Immature natural killer cell (primary cell): Measurements from ENCODE around the gene LY6G6C. TPM values are rescaled to one million over a fixed set of nuclear protein-coding genes. Genes with fewer than 3 reads are reported as not detected.
A peak's percentile ranks its signal among the peaks of the same experiment; 100 is the strongest.

Experiments used
- DNase-seq, 3 donors: peaks; one replicate each; pipeline ENCODE4 v3.0.0; 2022; ENCODE audit warnings: mixed read lengths in 1 of 3
- H3K27ac Mint-ChIP-seq, 6 donors: one replicate each; pipeline ENCODE4 v1.8.0; 2020; ENCODE audit warnings: mixed read lengths in 6 of 6, mild to moderate bottlenecking in 5 of 6, inconsistent platforms in 4 of 6, moderate library complexity in 3 of 6
- H3K27me3 Mint-ChIP-seq, 3 donors: one replicate each; pipeline ENCODE4 v1.8.0; 2020 to 2021; ENCODE audit warnings: low read depth in 3 of 3, mild to moderate bottlenecking in 3 of 3, mixed read lengths in 3 of 3, moderate library complexity in 3 of 3, inconsistent platforms in 1 of 3
- H3K36me3 Mint-ChIP-seq, 3 donors: one replicate each; pipeline ENCODE4 v1.8.0; 2020; ENCODE audit warnings: mixed read lengths in 3 of 3, inconsistent platforms in 2 of 3, mild to moderate bottlenecking in 2 of 3
- H3K4me1 Mint-ChIP-seq, 2 donors: one replicate each; pipeline ENCODE4 v1.8.0; 2020; ENCODE audit warnings: inconsistent platforms in 2 of 2, mild to moderate bottlenecking in 2 of 2, mixed read lengths in 2 of 2, moderate library complexity in 1 of 2
- H3K4me3 Mint-ChIP-seq, 5 donors: one replicate each; pipeline ENCODE4 v1.8.0; 2020; ENCODE audit warnings: mild to moderate bottlenecking in 5 of 5, mixed read lengths in 5 of 5, inconsistent platforms in 3 of 5, moderate library complexity in 3 of 5
- H3K9me3 Mint-ChIP-seq, 6 donors: one replicate each; pipeline ENCODE4 v1.8.0; 2020; ENCODE audit warnings: mild to moderate bottlenecking in 6 of 6, mixed read lengths in 6 of 6, inconsistent platforms in 4 of 6, moderate library complexity in 3 of 6
- polyA plus RNA-seq, 3 donors: library from polyadenylated mRNA; unstranded; fragments of 300-500 nt; fragmentation: Illumina TruSeq; gene quantifications; one replicate each; pipeline ENCODE4 v1.2.3, GENCODE V29; 2021

The LY6G6C gene
- polyA plus RNA-seq, 3 donors from 2014 or later = not detected

DNA sequence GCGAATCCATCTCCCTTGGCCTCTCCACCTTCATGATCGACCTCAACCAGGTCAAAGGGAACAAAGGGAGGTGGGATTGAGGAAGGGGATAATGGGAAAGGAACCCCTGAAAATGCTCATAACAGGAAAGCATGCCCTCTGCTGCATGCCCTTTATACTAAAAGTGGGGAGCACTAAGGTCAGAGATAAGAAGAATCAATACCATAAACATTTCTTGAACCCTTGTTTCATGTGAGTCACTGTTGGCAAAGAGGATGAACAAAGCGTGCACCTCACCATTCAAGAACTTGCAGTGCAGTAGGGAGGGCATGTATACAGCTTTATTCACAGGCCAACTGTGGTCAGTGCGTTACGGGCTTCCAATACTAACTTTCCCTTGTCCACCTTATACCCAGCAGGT lies 39.2 kb upstream of the LY6G6C start:
- Mint-ChIP-seq H3K9me3 (no peaks in the 10 kb centered on the region), H3K4me1 (no peaks in the 10 kb centered on the region), H3K4me3 (no peak overlapping the region), H3K36me3 (peaks cover 12 to 30% (median 16%) of the 10 kb centered on the region in 3 donors), H3K27me3 (peaks cover 0 to 2% (median 0%) of the 10 kb centered on the region in 3 donors), H3K27ac (no peak overlapping the region)
- DNase-seq = no peak

DNA sequence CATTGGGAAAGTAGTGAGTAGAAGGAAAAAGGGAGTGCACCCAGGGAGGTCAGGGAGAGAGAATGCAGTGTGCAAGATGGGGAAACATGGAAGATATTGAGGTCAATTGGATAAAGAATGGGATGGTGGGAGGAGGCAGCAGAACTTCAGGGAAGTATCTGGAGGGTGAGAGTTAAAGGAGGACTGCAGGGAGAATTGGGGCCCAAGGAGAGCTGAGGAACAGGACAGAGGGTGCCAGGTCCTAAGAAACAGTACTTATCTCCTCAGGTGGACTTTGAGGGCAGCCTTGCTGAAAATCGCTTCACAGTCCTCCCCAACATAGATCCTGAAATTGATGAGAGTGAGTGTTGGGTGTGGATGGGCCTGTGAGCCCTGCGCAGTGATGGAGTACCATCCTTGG lies 36.7 kb upstream of the LY6G6C start:
- DNase-seq = no peak
- H3K4me3 Mint-ChIP-seq = no peak overlapping the region
- no peaks in the 10 kb centered on the region for H3K4me1 Mint-ChIP-seq
- no peak overlapping the region for H3K27ac Mint-ChIP-seq
- peaks cover 12 to 30% (median 16%) of the 10 kb centered on the region in 3 donors for H3K36me3 Mint-ChIP-seq
- H3K27me3 Mint-ChIP-seq = peaks cover 0 to 5% (median 0%) of the 10 kb centered on the region in 3 donors
- H3K9me3 Mint-ChIP-seq = no peaks in the 10 kb centered on the region

DNA sequence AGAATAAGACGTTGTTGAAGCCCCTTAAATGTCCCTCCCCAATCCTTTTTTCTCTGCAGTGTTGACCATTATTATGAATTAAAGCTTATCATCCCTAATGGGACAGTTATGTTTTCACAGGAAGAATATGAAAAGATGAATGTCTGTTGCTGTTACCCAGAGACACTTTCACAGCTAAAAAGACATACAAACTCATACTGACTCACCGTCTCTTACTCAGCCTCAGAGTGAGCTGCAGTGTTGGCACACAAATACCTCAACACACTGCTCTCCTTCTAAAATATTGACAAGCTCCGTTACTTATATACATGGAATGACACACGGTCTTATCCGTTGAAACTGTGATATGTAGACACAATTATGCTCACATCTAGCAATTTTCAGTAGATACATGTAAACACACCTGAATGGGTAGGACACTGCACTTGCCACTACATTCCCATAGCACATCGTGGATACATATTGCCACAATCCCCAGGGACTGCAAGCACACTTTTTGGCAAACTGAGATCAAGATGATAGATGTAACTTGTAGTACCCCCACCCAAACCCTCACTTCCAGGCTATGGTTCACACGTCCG lies 31.3 kb upstream of the LY6G6C start:
- Mint-ChIP-seq H3K36me3 (peaks cover 0 to 3% (median 0%) of the 10 kb centered on the region in 3 donors), H3K27ac (peak overlapping the region in 1 of 6 donors; percentile 1), H3K27me3 (peaks cover 0 to 2% (median 0%) of the 10 kb centered on the region in 3 donors), H3K4me3 (no peak overlapping the region), H3K9me3 (no peaks in the 10 kb centered on the region), H3K4me1 (no peaks in the 10 kb centered on the region)
- DNase-seq = no peak

DNA sequence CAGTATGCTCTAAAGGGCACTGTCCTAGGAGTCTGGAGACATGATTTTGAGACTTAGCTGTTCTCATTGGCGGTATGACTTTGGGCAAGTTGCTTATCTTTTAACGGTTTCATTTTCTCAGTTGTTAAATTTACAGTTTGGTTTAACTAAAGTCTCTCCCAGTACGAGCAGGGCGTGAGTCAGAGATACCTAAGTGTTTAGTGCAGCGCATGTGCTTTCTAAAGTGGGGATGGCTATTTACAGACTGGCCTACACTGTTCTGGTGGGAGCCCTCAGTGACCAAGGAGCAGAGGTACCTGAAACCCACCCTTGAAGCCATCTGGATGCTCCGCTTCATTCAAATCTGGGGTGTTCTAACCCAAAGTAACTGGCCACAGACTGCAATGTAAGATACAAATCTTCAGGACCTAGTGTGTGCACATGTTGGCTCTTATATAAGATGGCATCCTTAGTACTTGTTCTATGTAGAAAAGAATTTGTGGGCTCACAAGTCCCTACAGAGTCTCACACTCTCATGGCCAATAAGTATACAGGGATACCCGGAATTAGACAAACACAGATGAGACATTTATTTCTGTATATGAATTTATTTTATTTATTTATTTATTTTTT lies 29.0 kb upstream of the LY6G6C start:
- H3K27me3 Mint-ChIP-seq = peaks cover 0 to 2% (median 1%) of the 10 kb centered on the region in 3 donors
- H3K36me3 Mint-ChIP-seq = peaks cover 5 to 9% (median 5%) of the 10 kb centered on the region in 3 donors
- no peaks in the 10 kb centered on the region for H3K4me1 Mint-ChIP-seq
- no peak overlapping the region for H3K4me3 Mint-ChIP-seq
- H3K9me3 Mint-ChIP-seq = no peaks in the 10 kb centered on the region
- DNase-seq = no peak
- no peak overlapping the region for H3K27ac Mint-ChIP-seq

DNA sequence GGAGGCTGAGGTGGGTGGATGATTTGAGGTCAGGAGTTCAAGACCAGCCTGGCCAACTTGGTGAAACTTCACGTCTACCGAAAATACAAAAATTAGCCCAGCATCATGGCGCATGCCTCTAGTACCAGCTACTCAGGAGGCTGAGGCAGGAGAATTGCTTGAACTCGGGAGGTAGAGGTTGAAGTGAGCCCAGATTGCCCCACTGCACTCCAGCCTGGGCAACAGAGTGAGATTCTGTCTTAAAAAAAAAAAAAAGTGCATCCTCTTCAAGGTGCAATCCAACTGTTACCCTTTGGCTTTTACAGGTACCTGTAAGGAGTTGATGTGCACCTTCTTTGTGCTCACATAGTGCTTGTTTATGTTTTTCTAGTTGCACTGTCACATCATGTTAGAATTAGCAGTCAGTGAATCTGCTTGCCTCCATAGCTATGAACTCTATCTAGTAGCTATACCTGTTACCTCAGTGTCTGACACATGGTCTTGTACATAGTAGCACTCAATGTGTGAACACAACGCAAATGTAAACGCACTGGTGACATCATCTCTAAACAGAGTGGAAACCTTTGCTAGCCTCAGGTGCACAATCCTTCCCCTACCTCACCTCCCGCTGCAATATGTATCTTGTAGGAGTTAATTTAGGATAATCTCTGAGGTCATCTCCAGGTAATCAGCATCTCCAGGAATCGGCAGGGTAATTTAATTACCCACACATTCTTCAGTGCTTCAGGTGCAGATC lies 27.9 kb upstream of the LY6G6C start:
- Mint-ChIP-seq H3K36me3 (peaks cover 5 to 11% (median 9%) of the 10 kb centered on the region in 3 donors), H3K4me3 (no peak overlapping the region), H3K9me3 (no peaks in the 10 kb centered on the region), H3K27ac (no peak overlapping the region), H3K4me1 (no peaks in the 10 kb centered on the region), H3K27me3 (peaks cover 0 to 2% (median 1%) of the 10 kb centered on the region in 3 donors)
- no peak for DNase-seq

DNA sequence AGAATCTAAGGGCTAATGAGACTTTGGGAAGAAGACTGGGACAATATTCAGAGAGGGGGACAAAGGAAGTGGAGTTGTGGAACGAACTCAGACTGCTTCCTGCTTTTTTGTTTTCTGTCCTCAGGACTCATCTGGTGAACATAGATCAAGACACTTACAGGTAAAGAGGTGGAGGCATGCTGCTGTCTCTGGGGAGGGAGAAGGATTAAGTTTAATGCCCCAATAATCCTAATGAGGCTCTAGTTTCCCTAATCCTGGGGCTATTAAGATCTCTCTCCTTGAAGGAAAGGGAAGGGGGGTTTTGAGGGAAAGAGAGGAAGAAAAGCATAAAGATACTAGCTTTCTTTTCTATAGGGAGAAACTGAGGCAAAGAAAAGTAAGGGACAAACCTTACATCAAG lies 22.9 kb upstream of the LY6G6C start:
- H3K27ac Mint-ChIP-seq = peak overlapping the region in 1 of 6 donors; percentile 46
- H3K9me3 Mint-ChIP-seq = no peaks in the 10 kb centered on the region
- H3K4me3 Mint-ChIP-seq = no peak overlapping the region
- peaks cover 5 to 11% (median 10%) of the 10 kb centered on the region in 3 donors for H3K36me3 Mint-ChIP-seq
- peaks cover 17 to 19% of the 10 kb centered on the region in 2 donors for H3K4me1 Mint-ChIP-seq
- DNase-seq = no peak
- H3K27me3 Mint-ChIP-seq = peaks cover 5 to 9% (median 8%) of the 10 kb centered on the region in 3 donors

DNA sequence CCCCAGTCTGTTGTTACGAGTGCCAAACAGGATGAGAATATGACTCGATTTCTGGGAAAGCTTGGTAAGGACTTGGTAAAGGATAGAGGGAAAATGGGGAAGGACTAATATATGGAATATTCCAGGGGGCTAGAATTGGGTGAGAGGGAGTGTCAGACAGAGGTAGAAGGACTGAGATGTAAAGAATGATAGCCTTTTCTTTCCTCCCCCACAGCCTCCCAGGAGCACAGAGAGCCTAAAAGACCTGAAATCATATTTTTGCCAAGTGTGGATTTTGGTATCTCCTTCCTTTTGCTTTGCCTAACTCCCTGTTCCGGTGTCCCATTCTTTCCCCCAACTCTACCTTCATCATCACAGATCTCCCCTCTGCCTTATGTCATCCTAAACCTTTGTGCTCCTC lies 21.3 kb upstream of the LY6G6C start:
- no peak overlapping the region for H3K4me3 Mint-ChIP-seq
- H3K27ac Mint-ChIP-seq = no peak overlapping the region
- peaks cover 8 to 11% (median 9%) of the 10 kb centered on the region in 3 donors for H3K27me3 Mint-ChIP-seq
- H3K36me3 Mint-ChIP-seq = peaks cover 5 to 11% (median 10%) of the 10 kb centered on the region in 3 donors
- H3K9me3 Mint-ChIP-seq = no peaks in the 10 kb centered on the region
- DNase-seq = no peak
- peaks cover 32 to 34% of the 10 kb centered on the region in 2 donors for H3K4me1 Mint-ChIP-seq

DNA sequence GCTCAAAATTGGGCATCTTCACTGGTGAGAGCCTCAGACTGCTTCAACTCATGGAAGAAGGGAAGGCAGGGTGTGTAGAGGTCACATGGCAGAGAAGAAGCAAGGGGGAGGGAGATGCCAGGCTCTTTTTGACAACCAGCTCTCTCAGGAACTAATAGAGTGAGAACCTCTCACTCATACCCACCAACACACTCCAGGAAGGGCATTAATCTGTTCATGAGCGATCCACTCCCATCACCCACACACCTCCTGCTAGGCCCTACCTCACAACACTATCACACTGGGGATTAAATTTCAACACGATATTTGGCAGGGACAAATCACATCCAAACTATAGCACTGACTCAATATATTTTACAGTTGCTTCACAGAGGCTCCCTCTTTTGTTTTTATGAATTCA lies 20.3 kb upstream of the LY6G6C start:
- Mint-ChIP-seq H3K36me3 (peaks cover 0 to 8% (median 4%) of the 10 kb centered on the region in 3 donors), H3K4me3 (peak overlapping the region; percentile 10 to 96 (median 50)), H3K9me3 (no peaks in the 10 kb centered on the region), H3K27me3 (peaks cover 7 to 15% (median 8%) of the 10 kb centered on the region in 3 donors), H3K4me1 (peaks cover 43 to 45% of the 10 kb centered on the region in 2 donors), H3K27ac (peak overlapping the region in 3 of 6 donors; percentile 14 to 69 (median 48))
- no peak for DNase-seq

DNA sequence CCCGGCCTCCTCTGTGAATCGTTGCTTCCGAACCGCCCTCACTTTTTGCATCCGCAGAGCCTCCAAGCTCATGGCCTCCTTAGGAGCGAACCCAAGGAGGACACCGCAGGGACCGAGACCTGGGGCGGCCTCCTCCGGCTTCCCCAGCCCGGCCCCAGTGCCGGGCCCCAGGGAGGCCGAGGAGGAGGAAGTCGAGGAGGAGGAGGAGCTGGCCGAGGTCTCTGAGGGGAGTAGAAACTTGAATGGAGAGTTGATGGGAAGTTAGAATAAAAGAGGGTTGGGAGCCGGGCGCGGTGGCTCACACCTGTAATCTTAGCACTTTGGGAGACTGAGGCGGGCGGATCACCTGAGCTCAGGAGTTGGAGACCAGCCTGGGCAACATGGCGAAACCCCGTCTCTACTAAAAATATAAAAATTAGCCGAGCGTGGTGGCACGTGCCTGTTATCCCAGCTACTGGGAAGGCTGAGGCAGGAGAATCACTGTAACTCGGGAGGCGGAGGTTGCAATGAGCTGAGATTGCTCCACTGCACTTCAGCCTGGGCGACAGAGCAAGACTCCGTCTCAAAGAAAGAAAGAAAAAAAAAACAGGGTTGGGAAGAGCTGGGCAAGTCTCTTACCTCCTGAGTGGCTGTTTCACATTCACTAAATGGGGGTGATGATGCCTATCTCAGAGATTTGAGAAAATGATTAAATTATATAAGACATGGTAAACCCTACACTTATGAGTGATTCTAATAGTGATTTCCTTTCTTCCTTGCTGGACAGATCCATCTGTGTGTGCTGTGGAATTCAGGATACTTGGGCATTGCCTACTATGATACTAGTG lies 19.1 kb upstream of the LY6G6C start:
- H3K27ac Mint-ChIP-seq = peak overlapping the region; percentile 94 to 99 (median 97)

DNA sequence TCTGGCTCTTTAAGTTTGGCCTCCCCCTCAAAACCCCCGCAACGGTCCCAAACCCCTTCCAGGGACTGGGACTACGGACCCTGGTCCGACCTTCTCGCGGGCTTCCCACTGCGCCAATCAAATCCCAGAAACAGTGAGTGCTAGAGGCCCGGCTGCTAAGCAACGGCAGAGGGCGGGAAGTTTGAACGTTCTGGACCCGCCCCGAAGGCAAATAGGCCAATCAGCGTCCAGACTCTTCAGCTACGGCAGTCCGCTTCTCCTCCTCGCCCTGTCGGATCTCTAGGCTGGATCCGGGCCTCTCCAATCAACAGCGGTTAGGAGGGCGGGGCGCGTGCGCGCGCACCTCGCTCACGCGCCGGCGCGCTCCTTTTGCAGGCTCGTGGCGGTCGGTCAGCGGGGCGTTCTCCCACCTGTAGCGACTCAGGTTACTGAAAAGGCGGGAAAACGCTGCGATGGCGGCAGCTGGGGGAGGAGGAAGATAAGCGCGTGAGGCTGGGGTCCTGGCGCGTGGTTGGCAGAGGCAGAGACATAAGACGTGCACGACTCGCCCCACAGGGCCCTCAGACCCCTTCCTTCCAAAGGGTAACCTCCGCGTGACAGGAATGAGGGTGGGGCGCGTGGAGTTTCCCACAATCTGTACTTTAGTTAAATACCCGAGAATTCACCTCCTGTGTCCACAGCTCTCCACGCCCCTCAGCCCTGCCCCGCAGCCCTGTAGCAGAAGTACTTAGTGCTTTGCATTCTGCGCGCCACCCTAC lies 18.3 kb upstream of the LY6G6C start, which contains the start of gene MSH5:
TSS of gene MSH5 (plus strand) at position 367 of the 758 bp plus-strand sequence. CDS start 462 bp downstream, outside the sequence.
- Mint-ChIP-seq H3K36me3 (peaks cover 0 to 5% (median 4%) of the 10 kb centered on the region in 3 donors), H3K27ac (peak within 1 kb of the TSS; percentile 94 to 99 (median 97)), H3K27me3 (peaks cover 8 to 25% (median 18%) of the 10 kb centered on the region in 3 donors), H3K4me1 (peaks cover 52 to 59% of the 10 kb centered on the region in 2 donors), H3K4me3 (peak within 1 kb of the TSS; percentile 88 to 98 (median 97)), H3K9me3 (no peaks in the 10 kb centered on the region)
- DNase-seq = peak; percentile 96

More for the DNA sequence above, 19.1 kb upstream of the LY6G6C start:
- H3K4me3 Mint-ChIP-seq = peak overlapping the region; percentile 88 to 98 (median 97)
- H3K36me3 Mint-ChIP-seq = peaks cover 2 to 8% (median 4%) of the 10 kb centered on the region in 3 donors
- no peaks in the 10 kb centered on the region for H3K9me3 Mint-ChIP-seq
- H3K27me3 Mint-ChIP-seq = peaks cover 8 to 21% (median 15%) of the 10 kb centered on the region in 3 donors
- peaks cover 52 to 56% of the 10 kb centered on the region in 2 donors for H3K4me1 Mint-ChIP-seq
- DNase-seq = no peak

DNA sequence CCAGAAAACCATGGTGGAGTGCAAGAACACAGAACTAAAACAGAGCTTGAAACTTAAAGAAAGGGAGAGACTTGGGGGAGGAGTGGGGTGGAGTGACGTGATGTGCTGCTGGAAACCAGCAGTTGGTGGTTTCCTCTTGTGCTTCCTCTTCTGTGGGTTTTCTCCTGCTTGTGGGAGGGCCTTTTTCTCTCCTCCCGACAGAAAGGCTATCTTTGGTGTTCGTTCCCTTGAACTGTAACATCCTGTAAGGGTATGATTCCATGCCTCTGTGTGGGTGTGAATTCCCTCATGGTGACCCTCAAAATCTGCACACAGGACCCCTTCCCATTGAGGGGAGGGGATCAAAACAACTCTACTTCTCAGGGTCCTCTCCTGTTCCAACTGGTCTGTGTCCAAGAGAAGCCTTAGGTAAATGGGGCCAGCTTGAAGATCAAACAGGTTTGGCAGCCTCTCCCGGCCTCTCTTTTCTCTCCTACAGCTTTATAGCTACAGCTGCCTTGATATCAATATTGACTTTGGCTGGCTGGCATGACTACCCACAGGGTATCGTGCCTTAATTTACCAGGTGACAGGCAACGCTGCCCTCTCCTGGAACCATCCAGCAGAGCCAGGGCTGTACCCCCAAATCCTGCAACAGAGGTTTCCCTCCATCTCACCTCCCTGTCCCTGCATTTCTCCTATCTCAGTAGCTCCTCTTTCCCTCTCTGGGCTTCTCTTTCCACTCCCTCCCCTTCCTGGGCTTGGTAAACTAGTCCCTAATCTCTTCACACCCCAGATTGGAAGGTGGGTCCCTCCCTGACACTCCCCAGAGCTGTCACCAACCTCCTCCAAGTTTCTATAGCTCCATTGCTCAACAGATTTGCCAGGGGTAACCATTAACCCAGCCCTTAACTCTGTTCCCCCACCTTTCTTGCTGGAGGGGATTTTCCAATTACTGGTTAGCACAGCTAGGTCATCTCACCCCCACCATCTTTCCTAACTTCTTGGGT lies 16.7 kb upstream of the LY6G6C start:
- H3K4me3 Mint-ChIP-seq = peak overlapping the region; percentile 88 to 98 (median 96)

More for the DNA sequence above, 16.7 kb upstream of the LY6G6C start:
- no peaks in the 10 kb centered on the region for H3K9me3 Mint-ChIP-seq
- peaks cover 8 to 28% (median 18%) of the 10 kb centered on the region in 3 donors for H3K27me3 Mint-ChIP-seq
- H3K27ac Mint-ChIP-seq = peak overlapping the region; percentile 94 to 99 (median 97)
- peak; percentile 80 for DNase-seq
- H3K36me3 Mint-ChIP-seq = peaks cover 1 to 12% (median 5%) of the 10 kb centered on the region in 3 donors
- H3K4me1 Mint-ChIP-seq = peaks cover 67 to 72% of the 10 kb centered on the region in 2 donors
